Eye (tissue), 1 donor: ENCODE results near the gene TOX3.

Experiments
- DNase-seq: peaks from one replicate; pipeline ENCODE4 v3.0.0-alpha.2; 2015

The TOX3 gene

DNA sequence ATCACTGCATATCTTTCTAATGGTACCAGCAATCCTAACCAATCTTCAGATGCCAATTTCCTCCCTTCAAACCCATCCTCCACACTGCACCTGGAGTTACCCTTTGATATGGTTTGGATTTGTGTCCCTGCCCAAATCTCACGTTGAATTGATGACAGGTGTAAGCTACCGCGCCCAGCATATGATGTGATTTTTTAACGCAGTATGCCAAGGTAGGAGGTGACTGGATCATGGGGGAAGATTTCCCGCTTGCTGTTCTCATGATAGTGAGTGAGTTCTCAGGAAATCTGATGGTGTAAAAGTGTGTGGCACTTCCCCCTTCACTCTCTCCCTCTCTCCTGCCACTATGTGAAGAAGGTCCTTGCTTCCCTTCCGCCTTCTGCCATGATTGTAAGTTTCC lies 57.0 kb downstream of the TOX3 start:
- DNase-seq, result no peak

DNA sequence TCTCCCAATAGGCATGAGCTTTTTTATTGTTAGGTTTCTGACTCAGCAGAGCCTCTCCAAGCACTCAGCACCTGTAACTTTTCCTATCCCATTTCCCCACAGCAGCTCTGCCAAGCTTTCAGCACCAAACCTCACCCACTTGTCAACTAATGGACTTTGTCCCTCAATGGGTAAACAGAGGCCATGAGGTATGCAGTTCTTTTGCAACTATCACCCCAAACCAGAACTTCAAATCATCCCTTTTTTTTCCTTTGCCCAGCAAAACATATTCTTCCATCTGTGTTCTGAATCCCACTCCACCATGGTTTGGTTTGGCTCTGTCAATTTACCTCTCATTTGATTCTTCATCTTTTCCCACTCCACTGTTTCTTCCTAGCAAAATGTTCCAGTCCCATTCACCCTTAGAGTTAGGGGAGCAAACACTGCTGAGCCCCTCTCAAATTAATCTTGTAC lies 58.1 kb downstream of the TOX3 start:
- no peak for DNase-seq

DNA sequence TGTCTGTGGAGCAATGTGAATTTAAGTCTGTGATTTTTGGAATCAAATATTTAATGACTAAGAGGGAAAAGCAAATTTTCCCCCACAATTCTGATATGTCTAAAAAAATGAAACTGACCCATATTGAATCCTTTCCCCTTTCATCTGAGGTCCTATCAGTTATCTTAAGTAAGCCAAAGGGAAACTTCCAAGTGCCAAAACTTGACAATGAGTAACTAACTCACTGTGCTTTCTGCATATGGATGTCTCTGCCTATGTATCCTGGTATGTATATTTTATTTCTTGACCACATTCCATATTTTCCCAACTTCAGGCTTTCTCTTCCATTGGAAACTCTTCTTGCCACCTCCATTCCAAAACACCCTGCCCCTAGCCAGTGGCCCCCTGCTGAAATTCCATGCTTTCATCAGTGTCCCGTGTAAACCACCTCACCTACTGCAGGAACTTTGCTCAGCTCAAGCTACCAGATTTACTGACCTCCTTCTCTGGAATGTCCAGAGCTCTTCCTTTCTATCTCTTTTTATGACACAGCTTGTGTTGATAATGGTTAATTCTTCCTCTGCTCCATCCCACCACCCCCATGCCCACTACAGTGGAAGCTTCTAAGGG lies 59.0 kb downstream of the TOX3 start:
- DNase-seq, result no peak

DNA sequence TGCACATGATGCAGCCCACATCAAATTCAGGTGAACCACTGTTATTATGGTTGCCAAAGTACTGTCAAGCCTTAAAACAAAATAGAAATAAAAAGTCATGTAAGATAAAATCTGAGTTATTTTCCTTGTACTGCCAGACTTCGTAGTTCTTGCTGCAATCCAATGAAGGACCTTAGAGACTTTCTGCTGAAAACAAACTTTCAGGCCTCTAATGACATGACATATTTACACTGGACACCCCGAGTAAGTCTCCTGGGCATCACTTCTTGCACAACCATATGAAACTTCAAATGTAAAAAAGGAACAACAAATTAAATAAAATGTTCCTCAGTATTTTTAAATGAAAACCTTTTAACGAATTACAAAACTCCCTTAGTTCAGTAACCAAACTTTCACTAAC lies 66.7 kb downstream of the TOX3 start:
- no peak for DNase-seq

DNA sequence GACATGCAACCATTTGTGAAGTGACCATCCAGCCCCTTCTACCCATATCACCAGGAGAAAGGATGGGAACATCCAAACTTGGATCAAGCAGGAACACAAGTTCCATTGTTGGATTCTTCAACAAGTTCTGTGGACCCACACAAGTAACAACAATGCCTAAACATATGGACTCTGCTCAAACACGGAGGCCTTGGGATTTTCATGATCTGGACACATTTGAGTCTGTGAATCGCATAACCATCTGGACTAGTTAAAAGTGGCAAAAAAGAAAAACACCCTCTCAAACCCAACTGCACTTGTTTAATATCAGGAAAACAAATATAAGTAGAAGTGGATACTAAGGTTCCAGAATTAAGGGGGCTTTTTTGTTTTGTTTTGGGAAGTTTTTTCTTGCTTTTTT lies 70.8 kb downstream of the TOX3 start:
- DNase-seq, result no peak

DNA sequence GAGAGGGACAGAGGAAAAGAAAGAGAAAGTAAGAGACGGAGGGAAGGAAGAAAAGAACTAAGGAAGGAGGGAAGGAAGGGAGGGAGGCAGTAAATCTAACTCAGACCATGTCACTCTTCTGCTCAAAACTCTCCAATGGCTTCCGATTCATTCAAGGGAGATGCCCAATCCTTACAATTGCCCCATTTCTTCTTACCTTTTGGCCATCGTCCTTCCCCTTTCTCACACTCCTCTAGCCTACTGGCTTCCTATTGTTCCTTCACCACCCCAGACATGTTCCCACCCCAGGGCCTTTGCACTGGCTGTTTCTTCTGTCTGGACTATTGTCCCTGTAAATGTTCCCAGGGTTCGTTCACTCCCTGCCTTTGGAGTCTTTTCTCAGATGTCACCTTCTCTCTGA lies 72.3 kb downstream of the TOX3 start:
- DNase-seq, result no peak

DNA sequence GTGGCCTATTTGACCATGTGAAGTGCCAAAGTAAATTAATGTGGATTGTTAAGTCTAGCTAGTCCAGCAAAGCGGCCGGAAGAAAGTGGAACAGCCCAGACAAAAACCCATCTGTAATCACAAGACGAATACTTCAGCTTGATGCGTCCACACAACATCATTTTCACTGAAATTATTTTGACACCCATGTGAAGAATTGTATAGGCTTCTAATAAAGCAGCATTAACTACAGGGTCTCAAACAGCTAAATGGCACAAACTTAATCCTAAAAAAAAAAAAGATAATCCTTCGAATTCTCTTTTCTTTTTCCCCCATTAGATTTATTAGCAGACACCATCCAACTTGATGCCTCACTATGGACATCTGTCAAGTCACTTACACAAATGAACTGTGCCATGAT lies 73.8 kb downstream of the TOX3 start:
- peak; percentile 77 for DNase-seq

DNA sequence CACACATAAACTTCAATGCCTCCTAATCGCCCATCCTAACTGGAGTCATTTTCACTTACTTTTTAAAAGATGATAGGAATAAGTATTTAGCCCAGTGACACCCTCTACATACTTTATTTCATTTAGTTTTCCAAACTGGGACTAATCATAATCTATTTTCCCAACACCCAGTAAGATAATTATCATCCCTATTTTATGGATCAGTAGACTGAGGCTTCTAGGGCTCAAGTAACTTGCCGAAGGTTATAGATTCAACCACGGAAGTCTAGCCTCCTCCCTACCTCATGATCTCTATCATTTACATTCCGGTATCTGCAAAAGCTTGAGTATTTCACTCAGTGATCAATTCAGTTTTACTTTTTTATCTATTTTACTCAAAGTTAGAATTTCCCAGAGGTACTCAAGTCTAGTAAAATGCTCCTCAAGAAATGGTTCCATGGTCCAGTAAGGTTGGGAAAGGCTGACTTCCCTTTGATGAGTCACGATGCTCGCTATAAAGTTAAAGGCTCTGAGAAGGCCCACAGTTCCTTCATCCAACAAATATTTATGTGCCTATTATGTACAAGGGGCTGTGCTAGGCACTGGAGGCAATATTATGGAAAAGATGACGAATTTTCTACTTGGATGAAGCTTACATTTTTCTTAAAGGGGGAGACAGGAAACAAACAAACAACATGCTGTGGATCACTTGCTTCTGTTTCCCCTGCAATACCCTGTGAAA lies 75.1 kb downstream of the TOX3 start:
- DNase-seq, result no peak

DNA sequence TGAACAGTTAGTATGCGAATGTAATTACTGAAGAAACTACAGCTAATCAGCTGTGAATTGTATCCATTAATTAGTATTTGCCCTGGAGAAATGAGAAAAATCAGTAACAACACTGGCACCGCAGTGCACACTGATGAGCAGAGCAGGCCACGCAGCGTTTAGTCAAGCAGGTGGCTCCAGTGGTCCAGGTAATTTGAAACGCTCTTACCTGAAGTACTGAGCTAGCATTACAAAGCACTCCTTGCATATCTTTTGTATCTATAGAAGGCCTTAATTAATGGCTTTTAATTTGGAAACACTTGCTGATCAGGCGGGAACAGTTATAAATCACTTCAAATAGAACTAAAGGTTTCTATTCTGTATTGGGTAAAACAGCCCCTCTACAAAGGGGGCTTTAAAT lies 76.4 kb downstream of the TOX3 start:
- DNase-seq, result no peak

DNA sequence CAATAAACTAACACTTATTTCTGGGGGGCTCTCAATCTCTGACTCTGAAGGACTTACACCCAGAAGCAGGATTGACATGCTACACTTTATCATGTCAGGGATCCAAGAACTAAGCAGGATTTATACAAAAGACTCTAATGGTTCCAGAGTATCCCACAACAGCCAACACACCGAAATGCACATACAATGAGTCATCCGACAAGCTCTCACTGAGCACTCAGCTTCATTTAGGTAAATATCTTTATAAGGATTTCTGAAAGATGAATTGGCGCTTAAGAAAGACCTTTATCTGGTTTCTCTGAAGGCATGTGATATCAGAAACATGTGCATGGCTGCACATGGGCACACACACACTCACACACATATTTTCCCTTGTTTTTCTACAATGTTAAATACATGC lies 77.2 kb downstream of the TOX3 start:
- peak; percentile 31 for DNase-seq

DNA sequence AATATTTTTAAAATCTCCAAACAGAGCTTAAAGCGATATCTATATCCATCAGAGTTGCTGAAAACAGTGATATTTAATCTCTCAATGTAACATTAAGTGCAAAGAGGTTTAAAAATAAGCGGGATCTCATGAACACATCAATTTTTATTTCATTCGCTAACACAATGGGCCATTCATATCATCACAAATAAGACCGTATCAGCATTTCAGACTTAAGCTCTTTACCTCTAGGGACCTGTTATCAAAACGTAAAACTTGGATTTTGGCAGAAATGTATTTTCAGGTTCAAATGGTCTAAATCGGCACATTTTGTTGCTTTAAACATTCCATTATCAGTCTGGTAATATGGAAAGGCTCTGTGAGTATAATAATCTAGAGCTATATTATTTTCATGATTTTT lies 77.9 kb downstream of the TOX3 start:
- DNase-seq, result no peak

DNA sequence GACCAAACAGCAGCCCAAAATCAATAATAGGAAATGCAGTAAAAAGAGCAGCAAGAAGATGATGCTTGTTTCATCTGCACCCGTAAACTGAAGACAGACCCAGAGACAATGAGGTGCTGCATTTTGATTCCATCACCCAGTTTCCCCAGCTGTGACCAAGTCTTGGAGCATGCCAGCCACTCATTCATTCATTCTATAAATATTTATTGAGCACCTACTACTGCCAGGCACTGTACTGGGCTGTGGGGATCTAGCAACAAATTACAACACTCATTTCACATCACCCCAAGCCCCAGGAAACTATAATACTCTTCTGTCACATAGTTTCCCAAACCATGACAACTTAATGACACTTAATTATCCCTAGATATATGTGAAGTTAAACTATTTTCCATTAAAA lies 79.2 kb downstream of the TOX3 start:
- DNase-seq, result no peak

DNA sequence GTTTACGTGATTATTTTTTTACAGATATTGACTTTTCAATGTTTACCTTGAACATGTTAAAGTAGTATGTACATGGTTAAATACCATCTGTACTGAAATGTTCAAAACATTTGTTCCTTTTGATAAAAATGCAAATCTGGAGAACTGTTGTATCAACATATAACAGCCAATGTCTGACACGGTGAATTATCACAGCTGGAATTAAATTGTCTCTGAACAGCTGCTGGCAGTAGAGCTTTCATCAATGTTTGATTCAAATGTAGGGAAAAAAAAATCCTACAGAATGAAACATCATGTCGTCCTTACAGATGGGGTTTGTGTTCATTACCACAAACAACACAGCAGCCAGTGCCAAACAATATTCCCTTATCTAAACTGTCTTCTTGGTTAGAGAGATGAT lies 79.9 kb downstream of the TOX3 start:
- peak; percentile 64 for DNase-seq

DNA sequence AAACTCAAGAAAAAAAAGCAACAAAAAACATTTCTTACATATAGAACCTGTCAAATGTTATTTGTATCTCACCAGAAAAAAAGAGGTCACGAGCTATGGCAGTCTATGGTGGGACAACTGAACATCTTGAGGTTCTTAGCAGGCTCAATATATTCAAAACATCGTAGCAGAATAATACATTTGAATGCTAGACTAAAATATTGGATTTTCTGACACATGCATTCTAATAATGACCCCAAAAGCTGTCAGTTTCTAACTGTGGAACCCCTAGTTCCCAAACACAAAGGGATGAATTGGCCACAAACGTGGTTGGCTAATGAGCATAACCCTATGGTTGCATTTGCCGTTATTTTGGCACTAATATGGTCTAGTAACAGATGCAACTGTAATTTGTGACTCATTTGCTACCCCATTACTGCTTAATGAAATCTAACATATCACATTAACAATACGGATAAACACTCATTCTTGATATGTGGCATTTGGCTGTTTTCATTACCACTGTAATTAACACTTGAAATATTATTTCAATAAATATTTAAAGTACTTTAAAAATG lies 81.2 kb downstream of the TOX3 start:
- DNase-seq, result peak; percentile 78

DNA sequence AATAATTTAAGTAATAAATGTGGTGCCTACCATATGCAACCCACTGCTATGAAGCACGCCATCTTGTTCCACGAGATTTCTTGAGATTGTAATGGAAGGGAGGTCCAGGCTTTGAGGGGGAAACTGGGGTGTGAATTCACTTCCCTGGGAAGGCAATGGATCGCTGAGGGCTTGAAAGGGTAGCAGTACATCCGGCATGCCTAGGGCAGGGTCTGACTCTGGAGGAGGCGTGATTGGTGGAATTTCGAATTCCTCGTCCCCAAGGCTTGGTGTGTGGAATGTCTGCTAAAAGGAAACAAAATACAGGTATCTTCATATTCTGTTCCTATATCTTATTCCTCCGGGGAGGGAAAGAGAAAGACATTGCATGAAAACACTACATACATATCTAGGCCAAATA lies 83.0 kb downstream of the TOX3 start:
- DNase-seq, result no peak

DNA sequence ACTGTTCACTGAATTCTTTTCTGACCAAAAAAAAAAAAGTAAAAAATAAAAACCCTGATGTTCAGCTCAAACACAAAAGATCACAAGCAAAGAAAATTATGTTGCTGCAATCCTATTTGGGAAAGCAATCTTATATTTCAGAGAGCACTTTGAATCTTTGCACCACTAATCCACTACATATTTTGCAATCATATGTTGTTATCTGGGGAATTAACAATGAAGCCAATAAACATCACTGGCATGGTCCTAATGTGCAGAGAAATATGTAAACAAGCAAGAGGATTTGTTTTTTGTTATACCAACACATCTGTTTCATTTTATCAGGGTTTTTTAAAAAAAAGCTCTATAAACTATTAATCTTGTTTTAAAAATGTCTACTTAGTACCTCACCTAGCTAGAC lies 84.1 kb downstream of the TOX3 start:
- no peak for DNase-seq

DNA sequence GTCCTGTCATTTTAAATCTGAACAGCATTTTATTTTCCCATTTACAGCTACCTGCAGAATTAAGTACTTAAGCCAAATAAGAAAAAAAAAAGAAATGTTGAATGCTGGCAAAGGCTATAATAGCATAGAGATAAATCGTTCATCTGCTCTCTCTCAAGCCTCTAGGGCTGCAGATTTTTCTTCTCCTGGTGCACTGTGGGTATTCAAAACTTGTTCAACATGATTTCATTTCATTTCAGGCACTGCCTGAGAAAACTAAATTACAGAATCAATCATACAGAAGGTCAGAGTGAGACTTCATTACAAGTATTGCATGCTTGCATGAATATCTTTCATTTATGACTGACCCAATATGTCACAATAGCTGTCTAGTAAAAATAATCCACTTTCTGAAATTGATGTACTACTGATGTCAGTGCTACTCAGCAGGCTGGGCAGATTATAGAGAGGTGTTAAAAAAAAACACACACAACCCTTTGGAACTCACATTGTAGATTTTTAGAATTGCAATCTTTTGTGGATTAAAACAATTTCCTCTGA lies 86.2 kb downstream of the TOX3 start:
- DNase-seq, result no peak

DNA sequence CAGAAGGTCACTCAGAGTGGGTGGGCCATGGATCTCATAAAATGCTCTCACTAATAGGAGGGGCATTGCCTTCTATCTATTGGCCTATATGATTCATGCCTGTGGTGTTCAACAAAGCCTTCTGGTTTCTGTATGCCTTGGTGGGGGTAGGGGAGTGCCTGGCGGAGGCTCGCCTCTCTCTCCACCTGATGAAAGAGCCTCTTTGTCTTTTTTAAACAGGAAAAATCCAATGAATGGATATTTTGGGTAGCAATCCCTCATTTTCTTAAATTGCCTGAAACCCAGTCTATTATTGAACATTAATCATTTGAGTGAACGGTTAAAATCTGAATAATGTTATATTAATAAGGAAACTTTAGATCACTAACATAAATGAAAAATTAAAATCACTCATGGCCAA lies 90.6 kb downstream of the TOX3 start:
- no peak for DNase-seq

DNA sequence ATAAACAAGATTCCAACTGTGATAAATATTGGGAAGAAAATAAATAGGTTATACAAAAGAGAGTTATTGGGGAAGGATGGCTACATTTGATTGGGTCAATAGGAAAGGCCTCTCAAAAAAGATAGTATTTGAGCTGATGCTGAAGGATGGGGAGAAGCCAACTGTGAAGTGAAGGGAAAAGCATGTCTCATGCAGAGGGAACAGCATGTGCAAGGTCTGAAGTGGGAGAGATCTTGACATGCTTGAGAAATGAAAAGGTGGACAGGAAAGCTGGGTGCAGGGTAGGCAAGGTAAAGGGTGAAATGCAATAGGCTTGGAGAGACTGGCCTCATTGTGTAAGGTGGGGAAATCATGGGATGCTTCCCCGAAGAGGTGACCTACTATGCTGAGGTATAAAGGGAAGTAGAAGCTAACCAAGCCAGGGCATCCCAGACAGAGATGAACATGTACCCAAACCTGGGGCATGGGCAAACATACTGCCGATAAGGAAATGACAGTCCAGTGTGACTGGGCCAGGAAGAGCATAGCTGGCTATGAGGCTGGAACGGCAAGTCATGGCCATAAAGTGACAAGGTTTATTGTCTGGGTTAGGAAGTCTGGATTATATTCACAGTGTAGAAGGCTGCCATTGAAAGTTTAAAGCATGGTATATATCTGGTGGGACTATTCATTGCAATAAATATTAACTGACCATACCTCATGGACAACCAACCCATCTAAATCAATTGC lies 91.2 kb downstream of the TOX3 start:
- DNase-seq, result no peak

DNA sequence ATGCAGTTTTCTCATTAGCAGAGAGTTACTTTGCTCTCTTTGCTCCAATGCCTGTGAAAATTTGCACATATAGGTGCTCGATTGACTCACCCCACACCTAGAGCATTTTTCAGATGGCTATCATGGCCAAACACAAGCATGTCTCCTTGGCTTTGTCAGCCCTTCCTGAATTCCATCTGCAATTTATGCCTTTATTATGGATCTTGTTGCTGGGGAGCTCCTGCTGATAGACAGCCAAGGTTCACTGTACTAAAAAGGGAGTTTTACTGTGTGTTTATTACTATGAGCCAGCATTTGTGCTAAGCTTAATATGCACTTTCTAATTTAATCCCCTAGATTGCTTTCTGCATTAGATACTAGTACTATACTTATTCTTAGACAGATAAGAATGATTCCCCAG lies 93.3 kb downstream of the TOX3 start:
- no peak for DNase-seq

DNA sequence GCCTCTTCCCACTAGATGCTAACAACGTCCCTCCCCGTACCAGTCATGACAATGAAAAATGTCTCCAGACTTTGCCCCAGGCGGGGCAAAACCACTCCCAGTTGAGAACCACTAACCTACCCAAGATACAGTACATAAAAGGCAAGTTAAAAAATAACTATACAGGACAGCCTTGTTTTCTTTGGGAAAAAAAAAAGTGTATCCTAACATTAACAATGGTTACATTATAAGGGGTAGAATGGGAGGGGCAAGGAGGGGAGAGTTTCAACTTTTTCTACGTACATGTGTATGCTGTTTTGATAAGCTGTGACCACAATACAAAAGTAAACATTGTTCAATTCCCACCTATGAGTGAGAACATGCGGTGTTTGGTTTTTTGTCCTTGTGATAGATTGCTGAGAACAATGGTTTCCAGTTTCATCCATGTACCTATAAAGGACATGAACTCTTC lies 94.9 kb downstream of the TOX3 start:
- DNase-seq, result no peak

DNA sequence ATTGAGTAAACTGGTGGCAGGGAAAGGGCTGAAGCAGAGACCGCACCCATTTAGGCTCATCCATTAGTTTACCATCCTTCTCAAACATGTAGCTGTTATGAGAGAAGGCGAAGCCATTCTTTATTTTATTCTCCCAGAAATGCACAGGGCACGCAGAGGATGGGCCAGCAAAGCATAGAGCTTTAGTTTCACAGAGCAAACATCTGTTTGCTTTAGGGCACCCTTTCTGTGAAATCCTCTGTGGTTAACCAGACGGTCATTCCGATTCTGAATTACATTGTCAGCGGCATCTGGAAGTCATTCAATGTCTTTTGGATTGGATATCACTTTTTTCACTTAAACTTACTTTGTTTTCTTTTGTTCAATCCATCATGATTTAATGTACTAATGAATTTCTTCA lies 96.0 kb downstream of the TOX3 start:
- no peak for DNase-seq

DNA sequence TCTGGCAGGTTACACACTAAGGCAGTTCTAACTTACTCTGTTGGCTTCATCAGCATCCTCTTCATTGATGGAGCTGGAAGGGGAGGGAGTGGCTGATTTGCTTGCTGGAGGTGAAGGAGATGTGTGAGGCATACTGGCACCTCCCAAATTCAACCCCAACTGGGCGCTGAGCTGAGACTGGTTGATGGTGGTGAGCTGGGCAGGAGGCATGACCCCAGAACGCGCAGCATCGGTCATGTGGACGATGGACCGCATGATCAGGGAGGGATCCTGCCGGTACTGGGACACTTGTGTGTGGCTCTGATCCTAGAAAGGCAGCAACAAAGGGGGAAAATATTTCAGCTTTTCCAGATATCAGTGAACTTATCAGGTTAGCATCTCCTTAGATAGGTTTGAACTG lies 96.7 kb downstream of the TOX3 start:
- no peak for DNase-seq

DNA sequence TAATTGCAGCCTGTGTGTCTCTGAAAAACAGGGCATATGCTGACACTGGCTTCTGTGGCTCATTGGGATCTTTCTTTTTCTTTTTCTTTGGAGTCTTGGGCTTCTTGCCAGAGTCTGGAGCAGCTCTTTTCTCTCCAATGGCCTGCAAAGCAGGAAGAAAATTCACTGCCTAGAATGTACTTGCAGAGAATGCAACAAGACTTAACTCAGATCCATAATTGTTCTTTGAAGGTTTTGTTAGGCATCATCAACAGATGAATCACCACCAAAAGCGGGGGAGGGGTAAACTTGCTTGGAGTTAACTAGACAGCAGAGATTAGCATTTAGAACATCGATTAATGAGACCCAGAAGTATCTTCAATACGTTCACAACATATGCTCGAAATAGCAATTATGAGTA lies 100.9 kb downstream of the TOX3 start:
- DNase-seq, result peak; percentile 79
